ENCODE data around the gene BIN1. TPM values are rescaled to one million over a fixed set of nuclear protein-coding genes. Genes with fewer than 3 reads are reported as not detected.
A peak's percentile ranks its signal among the peaks of the same experiment; 100 is the strongest.

BIN1 gene
- total RNA-seq, 4 donors from 2014 or later, result 95.7 to 146 (median 98.8) TPM

DNA sequence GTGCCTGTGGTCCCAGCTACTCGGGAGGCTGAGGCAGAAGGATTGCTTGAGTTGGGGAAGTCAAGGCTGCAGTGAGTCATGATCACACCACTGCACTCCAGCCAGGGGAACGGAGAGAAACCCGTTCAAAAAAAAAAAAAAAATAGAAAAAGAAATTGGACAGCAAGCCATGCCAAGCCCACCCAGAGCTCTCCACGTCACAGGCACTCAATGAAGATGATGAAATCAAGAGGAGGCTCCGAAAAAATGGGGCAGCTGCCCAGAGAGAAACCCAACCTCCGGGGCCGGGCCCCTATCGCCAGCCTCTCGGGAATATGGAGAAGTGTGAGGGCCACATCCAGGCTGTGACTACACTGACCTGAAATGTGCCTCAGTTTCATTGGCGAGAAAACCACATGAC lies 40.0 kb downstream of the BIN1 start:
- no peak for TF ChIP-seq POLR2A (IDR thresholded peaks at IDR 0.05)
- TF ChIP-seq EP300 (IDR thresholded peaks at IDR 0.05), result peak in 1 of 2 donors; percentile 66
- no peak for TF ChIP-seq CTCF (IDR thresholded peaks at IDR 0.05)
- H3K9me3 ChIP-seq, result no peaks in the 10 kb centered on the region
- DNase-seq (ENCODE audit: low spot score in 2 of 2), result peak; percentile 66 to 84
- peaks cover 0 to 64% (median 0%) of the 10 kb centered on the region in 3 donors for H3K36me3 ChIP-seq
- H3K4me1 ChIP-seq, result peaks cover 3 to 57% (median 31%) of the 10 kb centered on the region in 4 donors
- 63 to 71% methylated on average over 10 of the region's 10 CpGs for WGBS, 2 donors
- no peaks in the 10 kb centered on the region for H3K27me3 ChIP-seq
- H3K4me3 ChIP-seq, result no peak overlapping the region
- H3K27ac ChIP-seq, result peak overlapping the region; percentile 52 to 91 (median 70)

GRCh38 chr2:127065940-127066318 lies 41.0 kb downstream of the BIN1 start:
- Histone ChIP-seq H3K27ac (peak overlapping the region; percentile 45 to 91 (median 66)), H3K27me3 (no peaks in the 10 kb centered on the region), H3K9me3 (no peaks in the 10 kb centered on the region), H3K4me3 (no peak overlapping the region), H3K4me1 (peaks cover 3 to 51% (median 30%) of the 10 kb centered on the region in 4 donors), H3K36me3 (peaks cover 0 to 65% (median 0%) of the 10 kb centered on the region in 3 donors)
- DNase-seq (ENCODE audit: low spot score in 2 of 2), result no peak
- 82 to 96% methylated on average over 3 to 5 of the region's 5 CpGs for WGBS, 2 donors
- TF ChIP-seq CTCF (IDR thresholded peaks at IDR 0.05) (no peak), POLR2A (IDR thresholded peaks at IDR 0.05) (no peak), EP300 (IDR thresholded peaks at IDR 0.05) (no peak)

- peaks cover 0 to 65% (median 0%) of the 10 kb centered on the region in 3 donors for H3K36me3 ChIP-seq
- 77 to 94% methylated on average over 11 to 13 of the region's 13 CpGs for WGBS, 2 donors
- H3K9me3 ChIP-seq, result no peaks in the 10 kb centered on the region
- no peak for DNase-seq (ENCODE audit: low spot score in 2 of 2)
- H3K27ac ChIP-seq, result peak overlapping the region; percentile 45 to 91 (median 65)
- TF ChIP-seq POLR2A (IDR thresholded peaks at IDR 0.05), result no peak
- no peak for TF ChIP-seq EP300 (IDR thresholded peaks at IDR 0.05)
- no peak for TF ChIP-seq CTCF (IDR thresholded peaks at IDR 0.05)
- H3K4me1 ChIP-seq, result peaks cover 3 to 51% (median 30%) of the 10 kb centered on the region in 4 donors
- no peak overlapping the region for H3K4me3 ChIP-seq
- H3K27me3 ChIP-seq, result no peaks in the 10 kb centered on the region
These were observed 41.5 kb downstream of the BIN1 start for GRCh38 chr2:127065299-127065939.

DNA sequence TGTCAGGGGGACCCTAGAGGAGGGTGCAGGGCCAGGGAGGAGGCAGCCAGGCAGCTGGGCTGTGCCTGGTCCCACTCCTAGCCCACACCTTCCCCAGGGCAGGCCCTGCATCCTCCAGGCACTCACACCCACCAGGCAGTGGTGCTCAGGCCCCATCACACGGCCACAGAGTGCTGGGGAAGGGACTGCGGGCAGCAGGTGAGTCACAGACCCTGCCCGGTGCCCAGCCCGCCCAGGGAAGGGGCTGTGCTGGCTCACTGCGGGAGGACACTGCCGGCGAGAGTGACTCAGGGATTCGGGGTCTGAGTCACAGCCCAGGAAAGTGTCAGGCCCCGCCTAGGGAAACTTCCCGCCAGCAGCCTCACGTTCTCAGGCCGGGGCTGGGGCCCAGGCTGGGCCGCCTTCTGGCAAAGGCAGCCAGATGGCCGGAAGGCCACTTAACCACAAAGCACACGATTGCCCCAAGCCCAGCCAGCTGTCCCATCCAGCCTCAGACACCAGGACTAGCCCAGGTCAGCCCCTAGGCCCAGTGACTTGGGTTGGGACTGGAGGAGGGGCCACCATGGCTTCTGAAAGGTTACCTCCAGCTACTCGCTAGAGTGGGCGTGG lies 42.2 kb downstream of the BIN1 start:
- peak; percentile 80 to 82 for DNase-seq (ENCODE audit: low spot score in 2 of 2)
- peak in 2 of 5 experiments; percentile 23 to 39 for TF ChIP-seq CTCF (IDR thresholded peaks at IDR 0.05)
- TF ChIP-seq POLR2A (IDR thresholded peaks at IDR 0.05), result no peak
- peak; percentile 58 to 88 for TF ChIP-seq EP300 (IDR thresholded peaks at IDR 0.05)
- peaks cover 3 to 51% (median 30%) of the 10 kb centered on the region in 4 donors for H3K4me1 ChIP-seq
- WGBS, 2 donors, result 14 to 22% methylated on average over 16 to 17 of the region's 17 CpGs
- H3K27ac ChIP-seq, result peak overlapping the region; percentile 49 to 91 (median 76)
- no peaks in the 10 kb centered on the region for H3K27me3 ChIP-seq
- peaks cover 0 to 65% (median 0%) of the 10 kb centered on the region in 3 donors for H3K36me3 ChIP-seq
- H3K4me3 ChIP-seq, result no peak overlapping the region
- no peaks in the 10 kb centered on the region for H3K9me3 ChIP-seq
